Nephron progenitor cell (in vitro differentiated cells): ENCODE measurements around the gene POPDC3.

ENCODE experiments used
- DNase-seq: peaks from one replicate; pipeline ENCODE4 v3.0.0; 2021
- H3K27ac Mint-ChIP-seq: 2 replicates; pipeline ENCODE4 v1.8.0; 2021; ENCODE audit warnings: mild to moderate bottlenecking, moderate library complexity, mixed read lengths
- H3K27me3 Mint-ChIP-seq: 2 replicates; pipeline ENCODE4 v1.8.0; 2021; ENCODE audit warnings: mild to moderate bottlenecking, low read depth, mixed read lengths; ENCODE audit not compliant: poor library complexity
- H3K36me3 Mint-ChIP-seq: 2 replicates; pipeline ENCODE4 v1.8.0; 2021; ENCODE audit warnings: low read depth, mixed read lengths
- H3K4me1 Mint-ChIP-seq: 2 replicates; pipeline ENCODE4 v1.8.0; 2021; ENCODE audit warnings: mixed read lengths
- H3K4me3 Mint-ChIP-seq: 2 replicates; pipeline ENCODE4 v1.8.0; 2021; ENCODE audit warnings: mild to moderate bottlenecking, moderate library complexity, mixed read lengths
- H3K9me3 Mint-ChIP-seq: 2 replicates; pipeline ENCODE4 v1.8.0; 2021; ENCODE audit warnings: mild to moderate bottlenecking, moderate library complexity, mixed read lengths
- CTCF ChIP-seq: fragments of 200-600 bp; sonication (generic); IDR thresholded peaks from 2 replicates; pipeline ENCODE4 v1.5.0; 2021; ENCODE audit warnings: antibody characterized with exemption

POPDC3 gene

GRCh38 chr6:105200133-105200730 is 20.4 kb upstream of the POPDC3 start:
- TF ChIP-seq CTCF: no peak
- Mint-ChIP-seq H3K27ac (no peak overlapping the region), H3K4me3 (no peak overlapping the region), H3K36me3 (peaks cover 5% of the 10 kb centered on the region), H3K27me3 (peaks cover 7% of the 10 kb centered on the region), H3K4me1 (peaks cover 11% of the 10 kb centered on the region), H3K9me3 (peaks cover 22% of the 10 kb centered on the region)
- DNase-seq: no peak

- H3K9me3 Mint-ChIP-seq: peaks cover 22% of the 10 kb centered on the region
- H3K36me3 Mint-ChIP-seq: peaks cover 5% of the 10 kb centered on the region
- no peak overlapping the region for H3K27ac Mint-ChIP-seq
- TF ChIP-seq CTCF: no peak
- H3K27me3 Mint-ChIP-seq: peaks cover 11% of the 10 kb centered on the region
- no peak for DNase-seq
- H3K4me3 Mint-ChIP-seq: no peak overlapping the region
- H3K4me1 Mint-ChIP-seq: peaks cover 8% of the 10 kb centered on the region
Measured at GRCh38 chr6:105199711-105200110, 19.9 kb upstream of the POPDC3 start.

- peaks cover 11% of the 10 kb centered on the region for H3K27me3 Mint-ChIP-seq
- H3K9me3 Mint-ChIP-seq: peaks cover 22% of the 10 kb centered on the region
- TF ChIP-seq CTCF: no peak
- no peak overlapping the region for H3K27ac Mint-ChIP-seq
- DNase-seq: no peak
- no peaks in the 10 kb centered on the region for H3K4me1 Mint-ChIP-seq
- H3K36me3 Mint-ChIP-seq: peaks cover 5% of the 10 kb centered on the region
- H3K4me3 Mint-ChIP-seq: no peak overlapping the region
Measured at GRCh38 chr6:105196076-105196475, 16.3 kb upstream of the POPDC3 start.

- no peaks in the 10 kb centered on the region for H3K4me1 Mint-ChIP-seq
- H3K36me3 Mint-ChIP-seq: peaks cover 5% of the 10 kb centered on the region
- H3K27me3 Mint-ChIP-seq: peaks cover 7% of the 10 kb centered on the region
- no peak for TF ChIP-seq CTCF
- DNase-seq: no peak
- H3K9me3 Mint-ChIP-seq: peaks cover 22% of the 10 kb centered on the region
- H3K27ac Mint-ChIP-seq: no peak overlapping the region
- H3K4me3 Mint-ChIP-seq: no peak overlapping the region
Measured at GRCh38 chr6:105194591-105194990, 14.8 kb upstream of the POPDC3 start.

- DNase-seq: no peak
- H3K27me3 Mint-ChIP-seq: peaks cover 10% of the 10 kb centered on the region
- H3K4me3 Mint-ChIP-seq: no peak overlapping the region
- peaks cover 5% of the 10 kb centered on the region for H3K36me3 Mint-ChIP-seq
- no peaks in the 10 kb centered on the region for H3K4me1 Mint-ChIP-seq
- no peak for TF ChIP-seq CTCF
- H3K9me3 Mint-ChIP-seq: peaks cover 22% of the 10 kb centered on the region
- H3K27ac Mint-ChIP-seq: no peak overlapping the region
Measured at GRCh38 chr6:105194106-105194505, 14.3 kb upstream of the POPDC3 start.

GRCh38 chr6:105193647-105194046 is 13.8 kb upstream of the POPDC3 start:
- Mint-ChIP-seq H3K9me3 (peaks cover 21% of the 10 kb centered on the region), H3K4me3 (no peak overlapping the region), H3K4me1 (no peaks in the 10 kb centered on the region), H3K36me3 (peaks cover 5% of the 10 kb centered on the region), H3K27me3 (peaks cover 10% of the 10 kb centered on the region), H3K27ac (no peak overlapping the region)
- DNase-seq: no peak
- TF ChIP-seq CTCF: no peak
